Left forelimb (tissue), 1 donor: ENCODE data around the gene AGTR1.
"Not testable (repeated sequence)": the region's sequence is repeated elsewhere in the genome, so short reads cannot be mapped to it uniquely, and the experiment has no call there.

Source experiments
- DNase-seq: peaks from one replicate; pipeline ENCODE4 v3.0.0-alpha.2; 2018; ENCODE audit warnings: low spot score

Gene AGTR1

GRCh38 chr3:148718982-148719862 lies 21.5 kb downstream of the AGTR1 start:
- DNase-seq: no peak

GRCh38 chr3:148720873-148721272 lies 23.2 kb downstream of the AGTR1 start:
- no peak for DNase-seq

GRCh38 chr3:148723631-148724030 lies 25.9 kb downstream of the AGTR1 start:
- no peak for DNase-seq

GRCh38 chr3:148727231-148727630 lies 29.5 kb downstream of the AGTR1 start:
- DNase-seq: no peak

- DNase-seq: no peak
These were observed 31.1 kb downstream of the AGTR1 start for GRCh38 chr3:148728753-148729152.

GRCh38 chr3:148729476-148730055 lies 31.9 kb downstream of the AGTR1 start:
- no peak for DNase-seq

- DNase-seq: no peak
These were observed 33.0 kb downstream of the AGTR1 start for GRCh38 chr3:148730676-148731075.

- DNase-seq: no peak
These were observed 37.9 kb downstream of the AGTR1 start for GRCh38 chr3:148735597-148735996.

GRCh38 chr3:148736086-148736485 lies 38.4 kb downstream of the AGTR1 start:
- DNase-seq: no peak

GRCh38 chr3:148737104-148737530 lies 39.4 kb downstream of the AGTR1 start:
- no peak for DNase-seq

- no peak for DNase-seq
These were observed 42.0 kb downstream of the AGTR1 start for GRCh38 chr3:148739720-148740119.

GRCh38 chr3:148740291-148740690 lies 42.6 kb downstream of the AGTR1 start:
- no peak for DNase-seq

GRCh38 chr3:148741219-148741618 lies 43.5 kb downstream of the AGTR1 start:
- DNase-seq: no peak

GRCh38 chr3:148742118-148742517 lies 44.4 kb downstream of the AGTR1 start:
- no peak for DNase-seq

- DNase-seq: no peak
These were observed 48.4 kb downstream of the AGTR1 start for GRCh38 chr3:148746053-148746452.

- no peak for DNase-seq
These were observed 50.6 kb downstream of the AGTR1 start for GRCh38 chr3:148748283-148748682.

- no peak for DNase-seq
These were observed 52.6 kb downstream of the AGTR1 start for GRCh38 chr3:148750296-148750695.

GRCh38 chr3:148751461-148751860 lies 53.8 kb downstream of the AGTR1 start:
- DNase-seq: no peak

GRCh38 chr3:148753385-148753784 lies 55.7 kb downstream of the AGTR1 start:
- DNase-seq: not testable (repeated sequence)

GRCh38 chr3:148755570-148755969 lies 57.9 kb downstream of the AGTR1 start:
- no peak for DNase-seq

- DNase-seq: no peak
These were observed 58.6 kb downstream of the AGTR1 start for GRCh38 chr3:148756311-148756710.

- no peak for DNase-seq
These were observed 59.8 kb downstream of the AGTR1 start for GRCh38 chr3:148757238-148758215.
